ENCODE results near the gene MTRR.
"Not testable (repeated sequence)": the region's sequence is repeated elsewhere in the genome, so short reads cannot be mapped to it uniquely, and the experiment has no call there.

Gene MTRR

GRCh38 chr5:7907612-7908011 is 38.7 kb downstream of the MTRR start:
- H3K4me1 ChIP-seq (ENCODE audit: control insufficient read depth in 5 of 5, insufficient read depth in 5 of 5, low read length in 5 of 5), result no peaks in the 10 kb centered on the region
- H3K4me3 ChIP-seq (ENCODE audit: low read depth in 1 of 5, low read length in 5 of 5), result no peak overlapping the region
- H3K9me3 ChIP-seq (ENCODE audit: control insufficient read depth in 5 of 5, low read length in 5 of 5), result peaks cover 2 to 16% (median 12%) of the 10 kb centered on the region in 5 donors
- H3K27me3 ChIP-seq (ENCODE audit: control insufficient read depth in 5 of 5, insufficient read depth in 4 of 5, low read length in 5 of 5), result no peaks in the 10 kb centered on the region
- no peak overlapping the region for H3K27ac ChIP-seq (ENCODE audit: low read depth, low read length)
- H3K9ac ChIP-seq (ENCODE audit: low read length in 5 of 5), result no peak overlapping the region
- H3K36me3 ChIP-seq (ENCODE audit: control insufficient read depth in 5 of 5, insufficient read depth in 5 of 5, low read length in 5 of 5), result peaks cover 8 to 23% (median 16%) of the 10 kb centered on the region in 5 donors

GRCh38 chr5:7908317-7908716 is 39.4 kb downstream of the MTRR start:
- H3K4me3 ChIP-seq (ENCODE audit: low read depth in 1 of 5, low read length in 5 of 5), result no peak overlapping the region
- no peaks in the 10 kb centered on the region for H3K4me1 ChIP-seq (ENCODE audit: control insufficient read depth in 5 of 5, insufficient read depth in 5 of 5, low read length in 5 of 5)
- H3K27me3 ChIP-seq (ENCODE audit: control insufficient read depth in 5 of 5, insufficient read depth in 4 of 5, low read length in 5 of 5), result no peaks in the 10 kb centered on the region
- no peak overlapping the region for H3K9ac ChIP-seq (ENCODE audit: low read length in 5 of 5)
- peaks cover 2 to 16% (median 12%) of the 10 kb centered on the region in 5 donors for H3K9me3 ChIP-seq (ENCODE audit: control insufficient read depth in 5 of 5, low read length in 5 of 5)
- peaks cover 1 to 23% (median 10%) of the 10 kb centered on the region in 5 donors for H3K36me3 ChIP-seq (ENCODE audit: control insufficient read depth in 5 of 5, insufficient read depth in 5 of 5, low read length in 5 of 5)
- H3K27ac ChIP-seq (ENCODE audit: low read depth, low read length), result no peak overlapping the region

- Histone ChIP-seq H3K9ac (ENCODE audit: low read length in 5 of 5) (no peak overlapping the region), H3K27ac (ENCODE audit: low read depth, low read length) (no peak overlapping the region), H3K36me3 (ENCODE audit: control insufficient read depth in 5 of 5, insufficient read depth in 5 of 5, low read length in 5 of 5) (peaks cover 0 to 18% (median 6%) of the 10 kb centered on the region in 5 donors), H3K4me1 (ENCODE audit: control insufficient read depth in 5 of 5, insufficient read depth in 5 of 5, low read length in 5 of 5) (no peaks in the 10 kb centered on the region), H3K4me3 (ENCODE audit: low read depth in 1 of 5, low read length in 5 of 5) (no peak overlapping the region), H3K9me3 (ENCODE audit: control insufficient read depth in 5 of 5, low read length in 5 of 5) (peaks cover 2 to 18% (median 12%) of the 10 kb centered on the region in 5 donors), H3K27me3 (ENCODE audit: control insufficient read depth in 5 of 5, insufficient read depth in 4 of 5, low read length in 5 of 5) (no peaks in the 10 kb centered on the region)
Measured at GRCh38 chr5:7910738-7911428, 41.9 kb downstream of the MTRR start.

- H3K4me3 ChIP-seq (ENCODE audit: low read depth in 1 of 5, low read length in 5 of 5); H3K4me1 ChIP-seq (ENCODE audit: control insufficient read depth in 5 of 5, insufficient read depth in 5 of 5, low read length in 5 of 5); H3K27ac ChIP-seq (ENCODE audit: low read depth, low read length); H3K9ac ChIP-seq (ENCODE audit: low read length in 5 of 5); H3K27me3 ChIP-seq (ENCODE audit: control insufficient read depth in 5 of 5, insufficient read depth in 4 of 5, low read length in 5 of 5): not testable (repeated sequence)
- Histone ChIP-seq H3K9me3 (ENCODE audit: control insufficient read depth in 5 of 5, low read length in 5 of 5) (peaks cover 2 to 18% (median 12%) of the 10 kb centered on the region in 5 donors), H3K36me3 (ENCODE audit: control insufficient read depth in 5 of 5, insufficient read depth in 5 of 5, low read length in 5 of 5) (peaks cover 0 to 18% (median 6%) of the 10 kb centered on the region in 5 donors)
Measured at GRCh38 chr5:7911429-7911771, 42.5 kb downstream of the MTRR start.

GRCh38 chr5:7916171-7916804 is 47.3 kb downstream of the MTRR start:
- H3K36me3 ChIP-seq (ENCODE audit: control insufficient read depth in 5 of 5, insufficient read depth in 5 of 5, low read length in 5 of 5), result no peaks in the 10 kb centered on the region
- peaks cover 0 to 2% (median 0%) of the 10 kb centered on the region in 5 donors for H3K9me3 ChIP-seq (ENCODE audit: control insufficient read depth in 5 of 5, low read length in 5 of 5)
- no peak overlapping the region for H3K9ac ChIP-seq (ENCODE audit: low read length in 5 of 5)
- H3K27me3 ChIP-seq (ENCODE audit: control insufficient read depth in 5 of 5, insufficient read depth in 4 of 5, low read length in 5 of 5), result no peaks in the 10 kb centered on the region
- H3K4me1 ChIP-seq (ENCODE audit: control insufficient read depth in 5 of 5, insufficient read depth in 5 of 5, low read length in 5 of 5), result no peaks in the 10 kb centered on the region
- no peak overlapping the region for H3K4me3 ChIP-seq (ENCODE audit: low read depth in 1 of 5, low read length in 5 of 5)
- H3K27ac ChIP-seq (ENCODE audit: low read depth, low read length), result no peak overlapping the region

- Histone ChIP-seq H3K9me3 (ENCODE audit: control insufficient read depth in 5 of 5, low read length in 5 of 5) (peaks cover 0 to 2% (median 0%) of the 10 kb centered on the region in 5 donors), H3K9ac (ENCODE audit: low read length in 5 of 5) (no peak overlapping the region), H3K4me1 (ENCODE audit: control insufficient read depth in 5 of 5, insufficient read depth in 5 of 5, low read length in 5 of 5) (no peaks in the 10 kb centered on the region), H3K27ac (ENCODE audit: low read depth, low read length) (no peak overlapping the region), H3K4me3 (ENCODE audit: low read depth in 1 of 5, low read length in 5 of 5) (no peak overlapping the region), H3K27me3 (ENCODE audit: control insufficient read depth in 5 of 5, insufficient read depth in 4 of 5, low read length in 5 of 5) (no peaks in the 10 kb centered on the region), H3K36me3 (ENCODE audit: control insufficient read depth in 5 of 5, insufficient read depth in 5 of 5, low read length in 5 of 5) (no peaks in the 10 kb centered on the region)
Measured at GRCh38 chr5:7917130-7918123, 48.5 kb downstream of the MTRR start.

- peaks cover 0 to 15% (median 6%) of the 10 kb centered on the region in 5 donors for H3K27me3 ChIP-seq (ENCODE audit: control insufficient read depth in 5 of 5, insufficient read depth in 4 of 5, low read length in 5 of 5)
- H3K36me3 ChIP-seq (ENCODE audit: control insufficient read depth in 5 of 5, insufficient read depth in 5 of 5, low read length in 5 of 5), result no peaks in the 10 kb centered on the region
- H3K4me3 ChIP-seq (ENCODE audit: low read depth in 1 of 5, low read length in 5 of 5), result no peak overlapping the region
- H3K9ac ChIP-seq (ENCODE audit: low read length in 5 of 5), result no peak overlapping the region
- H3K9me3 ChIP-seq (ENCODE audit: control insufficient read depth in 5 of 5, low read length in 5 of 5), result no peaks in the 10 kb centered on the region
- no peaks in the 10 kb centered on the region for H3K4me1 ChIP-seq (ENCODE audit: control insufficient read depth in 5 of 5, insufficient read depth in 5 of 5, low read length in 5 of 5)
- no peak overlapping the region for H3K27ac ChIP-seq (ENCODE audit: low read depth, low read length)
Measured at GRCh38 chr5:7925961-7926695, 57.2 kb downstream of the MTRR start.

- H3K27ac ChIP-seq (ENCODE audit: low read depth, low read length), result no peak overlapping the region
- H3K36me3 ChIP-seq (ENCODE audit: control insufficient read depth in 5 of 5, insufficient read depth in 5 of 5, low read length in 5 of 5), result no peaks in the 10 kb centered on the region
Measured at GRCh38 chr5:7926720-7927119, 57.8 kb downstream of the MTRR start.

GRCh38 chr5:7927466-7928375 is 58.8 kb downstream of the MTRR start:
- Histone ChIP-seq H3K9me3 (ENCODE audit: control insufficient read depth in 5 of 5, low read length in 5 of 5) (no peaks in the 10 kb centered on the region), H3K4me3 (ENCODE audit: low read depth in 1 of 5, low read length in 5 of 5) (no peak overlapping the region), H3K4me1 (ENCODE audit: control insufficient read depth in 5 of 5, insufficient read depth in 5 of 5, low read length in 5 of 5) (no peaks in the 10 kb centered on the region), H3K9ac (ENCODE audit: low read length in 5 of 5) (no peak overlapping the region), H3K27ac (ENCODE audit: low read depth, low read length) (no peak overlapping the region), H3K36me3 (ENCODE audit: control insufficient read depth in 5 of 5, insufficient read depth in 5 of 5, low read length in 5 of 5) (no peaks in the 10 kb centered on the region), H3K27me3 (ENCODE audit: control insufficient read depth in 5 of 5, insufficient read depth in 4 of 5, low read length in 5 of 5) (peaks cover 0 to 15% (median 6%) of the 10 kb centered on the region in 5 donors)

More at GRCh38 chr5:7926720-7927119, 57.8 kb downstream of the MTRR start:
- H3K9me3 ChIP-seq (ENCODE audit: control insufficient read depth in 5 of 5, low read length in 5 of 5), result no peaks in the 10 kb centered on the region
- H3K4me3 ChIP-seq (ENCODE audit: low read depth in 1 of 5, low read length in 5 of 5), result no peak overlapping the region
- no peak overlapping the region for H3K9ac ChIP-seq (ENCODE audit: low read length in 5 of 5)
- peaks cover 0 to 15% (median 6%) of the 10 kb centered on the region in 5 donors for H3K27me3 ChIP-seq (ENCODE audit: control insufficient read depth in 5 of 5, insufficient read depth in 4 of 5, low read length in 5 of 5)
- H3K4me1 ChIP-seq (ENCODE audit: control insufficient read depth in 5 of 5, insufficient read depth in 5 of 5, low read length in 5 of 5), result no peaks in the 10 kb centered on the region

Measured in subcutaneous abdominal adipose tissue (tissue), 5 donors.